ENCODE measurements around the gene ZFAND2B.

DNA sequence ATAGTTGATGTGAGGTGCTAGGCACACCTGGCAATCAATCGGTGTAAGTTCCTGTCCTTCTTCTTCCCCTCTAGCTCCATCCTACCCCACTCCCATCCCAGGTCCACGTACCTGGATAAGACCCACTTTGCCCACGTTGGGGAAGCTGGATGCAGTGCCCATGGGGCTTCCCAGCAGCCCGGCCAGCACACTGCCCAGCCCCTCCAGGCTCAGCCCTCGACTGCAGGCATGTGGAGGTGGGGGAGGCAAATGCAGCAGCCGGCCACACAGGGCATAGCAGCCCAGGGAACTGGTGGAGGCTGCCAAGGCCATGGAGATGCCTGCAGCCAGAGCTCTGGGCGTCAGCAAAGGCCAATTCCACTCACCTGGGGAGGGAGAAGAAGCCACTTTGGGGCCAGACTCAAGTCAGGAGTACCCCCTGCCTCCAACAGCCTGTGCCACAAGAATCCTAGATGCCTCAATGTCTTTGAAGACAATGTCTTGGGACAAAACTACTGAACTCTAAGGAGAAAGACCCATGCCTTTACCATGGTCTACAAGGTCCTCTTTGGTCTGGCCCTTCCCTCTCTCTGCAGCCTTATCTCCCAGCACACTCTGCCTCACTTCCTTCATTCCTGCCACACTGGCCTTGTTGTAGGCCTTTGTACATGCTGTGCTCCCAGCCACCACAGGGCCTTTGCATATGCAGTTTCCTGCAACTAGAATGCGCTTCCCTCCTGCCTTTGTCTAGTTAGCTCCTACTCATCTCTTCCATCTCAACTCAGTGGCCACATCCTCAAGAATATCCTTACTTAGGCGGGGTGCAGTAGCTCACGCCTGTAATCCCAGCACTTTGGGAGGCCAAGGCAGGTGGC, 41.3 kb upstream of the ZFAND2B start:
- TF ChIP-seq, protein P1, sequence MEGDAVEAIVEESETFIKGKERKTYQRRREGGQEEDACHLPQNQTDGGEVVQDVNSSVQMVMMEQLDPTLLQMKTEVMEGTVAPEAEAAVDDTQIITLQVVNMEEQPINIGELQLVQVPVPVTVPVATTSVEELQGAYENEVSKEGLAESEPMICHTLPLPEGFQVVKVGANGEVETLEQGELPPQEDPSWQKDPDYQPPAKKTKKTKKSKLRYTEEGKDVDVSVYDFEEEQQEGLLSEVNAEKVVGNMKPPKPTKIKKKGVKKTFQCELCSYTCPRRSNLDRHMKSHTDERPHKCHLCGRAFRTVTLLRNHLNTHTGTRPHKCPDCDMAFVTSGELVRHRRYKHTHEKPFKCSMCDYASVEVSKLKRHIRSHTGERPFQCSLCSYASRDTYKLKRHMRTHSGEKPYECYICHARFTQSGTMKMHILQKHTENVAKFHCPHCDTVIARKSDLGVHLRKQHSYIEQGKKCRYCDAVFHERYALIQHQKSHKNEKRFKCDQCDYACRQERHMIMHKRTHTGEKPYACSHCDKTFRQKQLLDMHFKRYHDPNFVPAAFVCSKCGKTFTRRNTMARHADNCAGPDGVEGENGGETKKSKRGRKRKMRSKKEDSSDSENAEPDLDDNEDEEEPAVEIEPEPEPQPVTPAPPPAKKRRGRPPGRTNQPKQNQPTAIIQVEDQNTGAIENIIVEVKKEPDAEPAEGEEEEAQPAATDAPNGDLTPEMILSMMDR (IDR thresholded peaks at IDR 0.05): no peak
- TF ChIP-seq POLR2AphosphoS5 (IDR thresholded peaks at IDR 0.05): no peak
